CD14-positive monocyte (primary cell): ENCODE measurements around the gene PEX19. TPM values are rescaled to one million over a fixed set of nuclear protein-coding genes. Genes with fewer than 3 reads are reported as not detected.

ENCODE experiments used
- DNase-seq, 3 donors: peaks; one replicate each; pipeline ENCODE4 v3.0.0-alpha.2; 2011 to 2022
- H2AFZ ChIP-seq: 2 replicates; pipeline ENCODE4 v1.6.0; 2012; ENCODE audit warnings: mild to moderate bottlenecking, low read depth, low read length, inconsistent platforms; ENCODE audit not compliant: insufficient read depth, poor library complexity, severe bottlenecking
- H3K27ac ChIP-seq, 2 donors: 1 replicate in 1 of 2; 2 replicates in 1 of 2; pipeline ENCODE4 v1.5.1; 2012 to 2013; ENCODE audit warnings: low read length in 2 of 2, control low read depth in 1 of 2, inconsistent platforms in 1 of 2, low read depth in 1 of 2, mild to moderate bottlenecking in 1 of 2
- H3K27me3 ChIP-seq, 2 donors: one replicate each; pipeline versions ENCODE4 v1.6.0 to v1.6.1; 2011 to 2013; ENCODE audit warnings: low read length in 2 of 2; ENCODE audit not compliant: control insufficient read depth in 2 of 2, insufficient read depth in 2 of 2
- H3K36me3 ChIP-seq, 2 donors: replicated peaks in 1 of 2; 1 replicate in 1 of 2; 2 replicates in 1 of 2; pipeline versions ENCODE4 v1.5.1 to v1.6.1; 2012 to 2013; ENCODE audit warnings: low read length in 2 of 2, control low read depth in 1 of 2, inconsistent platforms in 1 of 2, mild to moderate bottlenecking in 1 of 2; ENCODE audit not compliant: insufficient read depth in 2 of 2, control insufficient read depth in 1 of 2
- H3K4me1 ChIP-seq, 2 donors: 1 replicate in 1 of 2; 2 replicates in 1 of 2; pipeline versions ENCODE4 v1.5.1 to v1.6.1; 2012 to 2013; ENCODE audit warnings: low read length in 2 of 2, control low read depth in 1 of 2, inconsistent platforms in 1 of 2, mild to moderate bottlenecking in 1 of 2, moderate library complexity in 1 of 2; ENCODE audit not compliant: insufficient read depth in 2 of 2, control insufficient read depth in 1 of 2
- H3K4me2 ChIP-seq: replicated peaks from 2 replicates; pipeline ENCODE3; 2012; ENCODE audit warnings: low read length, moderate library complexity, mild to moderate bottlenecking; ENCODE audit not compliant: poor library complexity, severe bottlenecking; ENCODE audit errors: extremely low read depth
- H3K4me3 ChIP-seq, 3 experiments: fragments of 200-600 bp in 1 of 3; sonication (generic) in 1 of 3; replicated peaks in 1 of 3; 1 replicate in 2 of 3; 2 replicates in 1 of 3; pipeline ENCODE4 v1.5.1; 2011 to 2013; ENCODE audit warnings: low read length in 3 of 3, mild to moderate bottlenecking in 3 of 3, control low read depth in 2 of 3, low read depth in 2 of 3, inconsistent platforms in 1 of 3, moderate library complexity in 1 of 3
- H3K79me2 ChIP-seq: 2 replicates; pipeline ENCODE4 v1.6.0; 2012; ENCODE audit warnings: mild to moderate bottlenecking, control low read depth, inconsistent platforms, low read length, moderate library complexity; ENCODE audit not compliant: insufficient read depth
- H3K9ac ChIP-seq: 2 replicates; pipeline ENCODE4 v1.6.0; 2017; ENCODE audit warnings: low read length, mild to moderate bottlenecking; ENCODE audit not compliant: insufficient read depth, poor library complexity, severe bottlenecking
- H3K9me3 ChIP-seq, 2 donors: replicated peaks in 1 of 2; 1 replicate in 1 of 2; 2 replicates in 1 of 2; pipeline versions ENCODE4 v1.5.1 to v1.6.1; 2012 to 2013; ENCODE audit warnings: low read length in 2 of 2, control low read depth in 1 of 2; ENCODE audit not compliant: control insufficient read depth in 1 of 2, insufficient read depth in 1 of 2
- H4K20me1 ChIP-seq: 2 replicates; pipeline ENCODE4 v1.6.0; 2012; ENCODE audit warnings: mild to moderate bottlenecking, low read length, control low read depth, moderate library complexity; ENCODE audit not compliant: insufficient read depth
- H3K27ac Mint-ChIP-seq, 7 donors: one replicate each; pipeline ENCODE4 v1.8.0; 2020; ENCODE audit warnings: mild to moderate bottlenecking in 7 of 7, mixed read lengths in 7 of 7, moderate library complexity in 6 of 7, inconsistent platforms in 2 of 7
- H3K27me3 Mint-ChIP-seq, 3 donors: one replicate each; pipeline ENCODE4 v1.8.0; 2021 to 2022; ENCODE audit warnings: low read depth in 3 of 3, mild to moderate bottlenecking in 3 of 3, mixed read lengths in 3 of 3, moderate library complexity in 3 of 3, inconsistent platforms in 1 of 3
- H3K36me3 Mint-ChIP-seq, 2 donors: one replicate each; pipeline ENCODE4 v1.8.0; 2020; ENCODE audit warnings: mixed read lengths in 2 of 2, inconsistent platforms in 1 of 2, mild to moderate bottlenecking in 1 of 2
- H3K4me1 Mint-ChIP-seq: one replicate; pipeline ENCODE4 v1.8.0; 2020; ENCODE audit warnings: mild to moderate bottlenecking, mixed read lengths
- H3K4me3 Mint-ChIP-seq, 2 donors: one replicate each; pipeline ENCODE4 v1.8.0; 2020; ENCODE audit warnings: mild to moderate bottlenecking in 2 of 2, mixed read lengths in 2 of 2, moderate library complexity in 1 of 2
- H3K9me3 Mint-ChIP-seq, 7 donors: one replicate each; pipeline ENCODE4 v1.8.0; 2020 to 2022; ENCODE audit warnings: mixed read lengths in 7 of 7, mild to moderate bottlenecking in 6 of 7, moderate library complexity in 6 of 7, inconsistent platforms in 2 of 7
- WGBS: methylation state at CpG from one replicate; pipeline ENCODE4 v1.1.5; 2013; ENCODE audit warnings: missing lambda C conversion rate; ENCODE audit not compliant: insufficient coverage; 5-methylcytosine and 5-hydroxymethylcytosine counted together
- intact Hi-C, 2 donors: fragments of 100-400 bp; cut with micrococcal nuclease; formaldehyde crosslinking; loops; one replicate each; pipeline versions ENCODE4 v1.15.0 to v1.15.1; 2023
- polyA plus RNA-seq, 3 donors: library from polyadenylated mRNA; depleted of rRNA in 1 of 3; unstranded in 2 of 3; stranded (reverse) in 1 of 3; fragments of 300-500 nt in 2 of 3; fragments of >200 nt in 1 of 3; fragmentation: Illumina TruSeq in 2 of 3; gene quantifications; 1 replicate in 2 of 3; 2 replicates in 1 of 3; pipeline ENCODE4 v1.2.3, GENCODE V29; 2012 to 2021
- TF ChIP-seq, protein P1 (sequence below): fragments of 200-600 bp; IDR thresholded peaks from one replicate; pipeline ENCODE4 v1.8.0; 2022; ENCODE audit warnings: antibody characterized with exemption, mild to moderate bottlenecking

PEX19 gene
- polyA plus RNA-seq, 3 donors: 17.4 to 38.2 (median 37.4) TPM

DNA sequence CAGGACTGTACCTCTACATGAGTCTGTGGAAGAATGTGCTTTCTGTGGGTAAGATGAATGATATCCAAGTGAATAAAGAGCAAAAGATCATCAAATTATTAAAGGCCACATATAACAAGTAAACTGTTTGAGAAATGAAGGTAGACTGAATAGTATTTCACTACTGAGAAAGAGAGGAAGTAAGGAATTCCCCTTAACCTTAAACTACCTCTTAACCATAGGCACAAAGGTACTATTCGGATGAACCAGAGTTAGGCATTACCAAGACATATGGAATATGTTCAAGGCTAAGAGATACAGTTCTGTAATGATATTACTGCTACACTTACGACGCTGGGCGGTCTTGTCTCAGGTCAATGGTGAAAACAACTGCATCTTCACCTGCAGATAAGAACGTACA is 48.1 kb downstream of the PEX19 start:
- Mint-ChIP-seq H3K4me1 (no peaks in the 10 kb centered on the region), H3K27ac (peak overlapping the region in 1 of 7 donors; percentile 36), H3K9me3 (no peaks in the 10 kb centered on the region), H3K36me3 (peaks cover 78 to 94% of the 10 kb centered on the region in 2 donors), H3K4me3 (no peak overlapping the region), H3K27me3 (no peaks in the 10 kb centered on the region)
- no peaks in the 10 kb centered on the region for H3K9me3 ChIP-seq
- H3K27ac ChIP-seq: no peak overlapping the region
- peaks cover 5% of the 10 kb centered on the region for H4K20me1 ChIP-seq
- no peaks in the 10 kb centered on the region for H3K79me2 ChIP-seq
- TF ChIP-seq, protein P1, sequence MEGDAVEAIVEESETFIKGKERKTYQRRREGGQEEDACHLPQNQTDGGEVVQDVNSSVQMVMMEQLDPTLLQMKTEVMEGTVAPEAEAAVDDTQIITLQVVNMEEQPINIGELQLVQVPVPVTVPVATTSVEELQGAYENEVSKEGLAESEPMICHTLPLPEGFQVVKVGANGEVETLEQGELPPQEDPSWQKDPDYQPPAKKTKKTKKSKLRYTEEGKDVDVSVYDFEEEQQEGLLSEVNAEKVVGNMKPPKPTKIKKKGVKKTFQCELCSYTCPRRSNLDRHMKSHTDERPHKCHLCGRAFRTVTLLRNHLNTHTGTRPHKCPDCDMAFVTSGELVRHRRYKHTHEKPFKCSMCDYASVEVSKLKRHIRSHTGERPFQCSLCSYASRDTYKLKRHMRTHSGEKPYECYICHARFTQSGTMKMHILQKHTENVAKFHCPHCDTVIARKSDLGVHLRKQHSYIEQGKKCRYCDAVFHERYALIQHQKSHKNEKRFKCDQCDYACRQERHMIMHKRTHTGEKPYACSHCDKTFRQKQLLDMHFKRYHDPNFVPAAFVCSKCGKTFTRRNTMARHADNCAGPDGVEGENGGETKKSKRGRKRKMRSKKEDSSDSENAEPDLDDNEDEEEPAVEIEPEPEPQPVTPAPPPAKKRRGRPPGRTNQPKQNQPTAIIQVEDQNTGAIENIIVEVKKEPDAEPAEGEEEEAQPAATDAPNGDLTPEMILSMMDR: no peak
- intact Hi-C loops: no loop called here
- no CpG with 5 or more reads among the region's 5 CpGs for WGBS
- H3K27me3 ChIP-seq: no peaks in the 10 kb centered on the region
- H3K4me2 ChIP-seq: no peak overlapping the region
- no peak overlapping the region for H3K4me3 ChIP-seq
- H3K4me1 ChIP-seq: no peaks in the 10 kb centered on the region
- no peak for DNase-seq
- H3K36me3 ChIP-seq: peaks cover 87 to 100% of the 10 kb centered on the region in 2 donors
- no peak overlapping the region for H2AFZ ChIP-seq
- no peak overlapping the region for H3K9ac ChIP-seq

DNA sequence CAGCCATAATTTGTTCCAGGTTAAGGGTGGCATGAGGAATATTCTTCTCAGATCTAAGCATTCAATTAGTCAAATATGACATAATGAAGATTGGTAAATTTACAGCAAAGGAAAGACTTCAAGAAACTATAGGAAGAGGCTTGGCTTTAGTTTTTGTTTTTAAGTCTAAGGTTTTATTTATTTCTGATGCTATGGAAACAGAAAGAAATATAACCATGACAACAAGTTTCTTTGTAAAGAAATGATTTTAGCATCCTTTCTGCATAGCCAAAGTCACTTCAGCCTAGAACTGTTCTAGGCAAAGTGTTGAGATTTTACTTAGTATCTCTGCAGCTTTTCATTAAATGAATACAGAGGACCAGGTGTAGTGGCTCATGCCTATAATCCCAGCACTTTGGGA is 52.0 kb downstream of the PEX19 start:
- Mint-ChIP-seq H3K9me3 (no peaks in the 10 kb centered on the region), H3K4me3 (no peak overlapping the region), H3K27ac (peak overlapping the region in 2 of 7 donors; percentile 25 to 45), H3K36me3 (peaks cover 81 to 97% of the 10 kb centered on the region in 2 donors), H3K27me3 (no peaks in the 10 kb centered on the region), H3K4me1 (no peaks in the 10 kb centered on the region)
- DNase-seq: no peak
- peaks cover 5% of the 10 kb centered on the region for H4K20me1 ChIP-seq
- H3K27me3 ChIP-seq: no peaks in the 10 kb centered on the region
- H3K4me3 ChIP-seq: no peak overlapping the region
- no peaks in the 10 kb centered on the region for H3K79me2 ChIP-seq
- no peaks in the 10 kb centered on the region for H3K4me1 ChIP-seq
- no peak overlapping the region for H3K9ac ChIP-seq
- H3K27ac ChIP-seq: no peak overlapping the region
- no peak overlapping the region for H3K4me2 ChIP-seq
- intact Hi-C loops: no loop called here
- H2AFZ ChIP-seq: no peak overlapping the region
- TF ChIP-seq, protein P1: no peak
- H3K9me3 ChIP-seq: no peaks in the 10 kb centered on the region
- H3K36me3 ChIP-seq: peaks cover 93 to 100% of the 10 kb centered on the region in 2 donors
